Astrocyte of the cerebellum (primary cell): Measurements from ENCODE around the gene UQCC3.
A peak's percentile ranks its signal among the peaks of the same experiment; 100 is the strongest.

Experiments used
- DNase-seq: peaks from one replicate; pipeline ENCODE4 v3.0.0-alpha.2; 2011; ENCODE audit warnings: low read depth
- H3K4me3 ChIP-seq: 2 replicates; pipeline ENCODE4 v1.5.1; 2011; ENCODE audit warnings: mild to moderate bottlenecking, low read depth, low read length, moderate library complexity
- in situ Hi-C: cut with HindIII; loops from 2 replicates; pipeline ENCODE4 v1.10.0; 2017; ENCODE audit warnings: low sequenced_read_pairs
- TF ChIP-seq, protein P1 (sequence below): IDR thresholded peaks from 2 replicates; pipeline ENCODE4 v1.5.1; 2012; ENCODE audit warnings: low read length, low read depth, moderate library complexity, mild to moderate bottlenecking; ENCODE audit errors: missing control alignments

UQCC3 gene

DNA sequence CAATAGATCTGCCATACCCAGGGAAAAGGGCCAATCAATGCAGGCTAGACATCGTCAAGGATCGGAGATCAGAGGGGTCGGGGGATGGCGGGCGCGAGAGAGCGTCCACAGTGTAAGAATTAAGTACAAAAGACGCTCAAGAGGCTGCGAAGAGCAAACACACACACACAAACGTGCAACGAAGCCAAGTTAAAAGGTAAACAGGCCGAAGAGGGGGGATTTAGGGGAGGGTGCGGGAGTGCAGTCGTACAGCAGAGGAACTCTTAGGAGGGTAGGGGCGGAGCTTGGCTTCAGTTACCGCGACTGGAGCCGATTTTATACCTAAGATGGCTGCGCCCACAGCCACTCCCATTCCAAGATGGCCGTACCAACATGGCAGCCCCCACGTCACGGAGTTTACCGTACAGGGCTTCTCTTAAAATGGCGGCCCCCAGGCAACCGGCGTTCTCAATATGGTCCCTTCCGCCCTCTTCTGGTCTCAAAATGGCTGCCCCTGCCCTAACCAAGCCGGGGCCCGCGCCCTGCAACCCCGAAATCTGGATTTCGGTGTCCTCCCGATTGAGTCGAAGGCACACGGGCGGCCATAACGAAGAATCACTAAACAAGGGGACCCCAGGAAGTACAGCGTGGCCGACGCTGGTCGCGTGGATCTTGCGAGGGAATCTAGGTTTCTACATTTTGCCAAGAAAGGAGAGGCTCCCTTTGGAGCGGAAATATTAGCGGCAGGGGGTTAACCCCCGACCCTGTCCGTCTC, 38.0 kb downstream of the UQCC3 start:
- in situ Hi-C loops, result no loop called here

DNA sequence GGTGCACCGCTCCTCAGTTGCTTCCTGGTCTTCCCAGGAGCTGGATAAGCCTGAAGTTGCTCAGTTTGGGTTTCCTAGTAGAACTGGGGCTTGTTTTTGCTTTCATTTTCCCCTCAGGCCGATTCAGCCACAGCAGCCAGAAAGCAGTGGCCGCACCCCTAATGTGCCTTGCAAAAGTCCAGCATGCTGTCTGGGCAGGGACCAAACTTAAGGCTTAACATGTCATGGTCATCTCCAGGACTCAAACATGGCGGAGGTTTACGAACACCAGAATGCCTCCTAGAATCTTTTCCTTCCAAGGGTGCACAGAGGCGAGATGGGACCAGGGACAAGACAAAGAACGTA, 38.5 kb downstream of the UQCC3 start:
- TF ChIP-seq, protein P1, sequence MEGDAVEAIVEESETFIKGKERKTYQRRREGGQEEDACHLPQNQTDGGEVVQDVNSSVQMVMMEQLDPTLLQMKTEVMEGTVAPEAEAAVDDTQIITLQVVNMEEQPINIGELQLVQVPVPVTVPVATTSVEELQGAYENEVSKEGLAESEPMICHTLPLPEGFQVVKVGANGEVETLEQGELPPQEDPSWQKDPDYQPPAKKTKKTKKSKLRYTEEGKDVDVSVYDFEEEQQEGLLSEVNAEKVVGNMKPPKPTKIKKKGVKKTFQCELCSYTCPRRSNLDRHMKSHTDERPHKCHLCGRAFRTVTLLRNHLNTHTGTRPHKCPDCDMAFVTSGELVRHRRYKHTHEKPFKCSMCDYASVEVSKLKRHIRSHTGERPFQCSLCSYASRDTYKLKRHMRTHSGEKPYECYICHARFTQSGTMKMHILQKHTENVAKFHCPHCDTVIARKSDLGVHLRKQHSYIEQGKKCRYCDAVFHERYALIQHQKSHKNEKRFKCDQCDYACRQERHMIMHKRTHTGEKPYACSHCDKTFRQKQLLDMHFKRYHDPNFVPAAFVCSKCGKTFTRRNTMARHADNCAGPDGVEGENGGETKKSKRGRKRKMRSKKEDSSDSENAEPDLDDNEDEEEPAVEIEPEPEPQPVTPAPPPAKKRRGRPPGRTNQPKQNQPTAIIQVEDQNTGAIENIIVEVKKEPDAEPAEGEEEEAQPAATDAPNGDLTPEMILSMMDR, result no peak
- no peak for DNase-seq
- in situ Hi-C loops, result no loop called here

More for the DNA sequence above, 38.0 kb downstream of the UQCC3 start:
- H3K4me3 ChIP-seq, result peak overlapping the region; percentile 51
- peak; percentile 97 for DNase-seq
- TF ChIP-seq, protein P1, result no peak

DNA sequence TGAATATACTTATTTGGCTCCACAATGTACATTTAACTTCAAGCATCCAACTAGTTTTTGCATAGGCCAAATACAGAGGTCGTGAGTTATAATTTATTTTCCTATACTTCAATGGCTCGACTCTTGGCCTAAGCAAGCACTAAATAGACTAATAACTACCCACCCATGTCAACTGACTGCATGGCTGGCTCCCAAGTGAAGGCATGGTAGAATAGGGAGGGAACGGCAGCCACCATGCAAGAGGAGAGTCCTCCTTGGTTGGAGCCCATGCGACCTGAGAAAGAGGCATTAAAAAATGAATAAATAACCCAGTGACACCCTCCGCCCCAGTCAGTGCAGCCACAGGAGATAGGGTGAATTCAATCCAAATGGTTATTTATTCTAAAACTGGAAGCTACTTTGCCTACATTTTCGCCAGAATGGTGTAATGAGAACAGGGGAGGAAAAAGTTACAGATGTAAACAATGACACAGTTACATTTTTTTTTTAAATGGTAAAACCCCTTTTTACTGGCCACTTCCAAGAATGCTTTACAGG, 40.9 kb downstream of the UQCC3 start:
- DNase-seq, result no peak
- H3K4me3 ChIP-seq, result no peak overlapping the region
- in situ Hi-C loops, result no loop called here
- TF ChIP-seq, protein P1, result no peak

More for the DNA sequence above, 38.5 kb downstream of the UQCC3 start:
- peak overlapping the region; percentile 51 for H3K4me3 ChIP-seq

DNA sequence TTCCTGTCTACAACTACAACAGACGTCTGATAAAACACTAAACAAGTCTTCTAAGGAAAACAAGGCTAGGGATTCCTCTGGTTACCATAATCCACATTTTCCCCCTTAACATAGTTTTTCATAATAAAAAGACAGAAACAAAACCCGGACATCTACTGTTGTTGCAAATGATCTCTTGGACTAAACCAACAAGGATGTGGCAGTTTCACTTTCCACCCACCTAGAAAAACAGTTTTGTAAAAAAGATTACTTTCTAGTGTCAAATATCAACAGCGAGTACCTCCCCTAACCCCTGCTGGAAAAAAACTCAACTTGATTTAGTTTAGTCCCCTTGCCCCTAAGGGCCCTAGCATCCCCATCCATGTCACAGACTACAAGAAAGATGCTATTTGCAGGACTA, 41.4 kb downstream of the UQCC3 start:
- no peak for DNase-seq
- TF ChIP-seq, protein P1, result no peak
- no peak overlapping the region for H3K4me3 ChIP-seq
- in situ Hi-C loops, result no loop called here

DNA sequence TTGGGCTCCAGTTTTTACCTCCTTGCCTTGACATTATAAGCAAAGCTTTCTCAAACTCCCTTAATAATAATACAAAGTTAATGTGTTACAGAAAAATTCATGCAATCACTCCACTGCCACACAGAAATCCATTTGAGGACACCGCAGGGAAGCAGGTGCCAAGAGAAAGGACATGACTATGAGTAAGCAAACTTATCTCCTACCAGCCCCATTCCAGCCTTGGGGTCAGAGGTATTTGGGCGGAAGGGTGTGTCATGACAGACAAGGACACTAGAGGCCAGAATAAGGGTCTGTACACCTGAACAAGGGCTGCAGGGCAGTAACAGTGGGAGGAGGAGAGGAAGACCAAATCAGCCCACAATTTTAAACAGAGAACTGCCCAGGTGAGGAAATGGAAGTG, 41.9 kb downstream of the UQCC3 start:
- TF ChIP-seq, protein P1, result no peak
- H3K4me3 ChIP-seq, result no peak overlapping the region

DNA sequence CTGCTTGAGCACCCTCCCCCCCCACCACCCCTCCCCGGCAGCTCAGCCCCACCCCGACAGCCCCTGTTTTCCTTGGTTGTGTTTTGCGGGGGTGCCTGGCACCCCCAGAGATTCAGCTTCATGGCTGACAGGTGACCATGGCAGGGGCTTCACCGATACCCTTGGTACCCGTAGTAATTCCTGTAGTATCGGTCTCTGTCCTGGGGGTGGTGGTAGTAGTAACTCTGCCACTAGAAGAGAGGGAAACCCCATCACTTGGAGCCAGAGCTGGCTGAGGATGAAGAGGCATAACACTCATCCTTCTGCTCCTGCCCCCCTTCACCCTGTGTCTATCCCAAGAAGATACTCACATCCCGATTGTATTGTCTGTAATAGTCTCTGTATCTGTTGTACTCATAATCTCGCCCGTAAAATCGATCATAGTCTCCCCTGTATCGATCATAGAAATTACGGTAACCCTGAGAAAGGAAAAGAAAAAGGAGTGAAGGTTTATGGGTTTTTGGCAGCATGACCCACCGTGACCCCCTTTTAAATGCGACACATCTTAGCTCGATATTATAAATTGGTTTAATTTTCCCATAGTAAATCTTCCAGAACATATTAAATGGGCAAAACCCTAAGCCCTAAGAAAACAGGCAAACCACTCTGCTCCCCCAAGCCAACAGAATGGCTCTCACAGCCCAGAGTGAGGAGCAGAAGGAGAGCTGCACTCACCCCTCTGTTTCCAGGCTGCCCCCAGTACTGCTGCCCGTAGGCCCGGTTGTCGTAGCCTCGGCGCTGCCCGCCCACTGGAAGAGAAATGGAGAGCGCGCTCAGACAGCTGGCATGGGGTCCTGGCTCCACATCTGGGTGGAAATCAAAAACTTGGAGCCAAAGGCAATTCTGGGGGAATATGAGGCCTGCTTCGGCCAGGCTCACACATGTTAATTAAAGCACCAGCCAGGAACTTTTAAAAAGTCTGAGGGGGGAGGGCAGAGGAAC, 44.0 kb downstream of the UQCC3 start:
- no peak for DNase-seq
- TF ChIP-seq, protein P1, result no peak
- no peak overlapping the region for H3K4me3 ChIP-seq
- in situ Hi-C loops, result no loop called here

More for the DNA sequence above, 41.9 kb downstream of the UQCC3 start:
- DNase-seq, result no peak
- in situ Hi-C loops, result no loop called here
